Measurements from ENCODE around the gene FNBP1.

- TF ChIP-seq CTCF (IDR thresholded peaks at IDR 0.05; ENCODE audit: poor library complexity) = no peak
- no peak for TF ChIP-seq EZH2 (IDR thresholded peaks at IDR 0.05; ENCODE audit: borderline replicate concordance)
- no peak for TF ChIP-seq EZH2phosphoT487 (IDR thresholded peaks at IDR 0.05; ENCODE audit: low read depth, severe bottlenecking, unreplicated experiment)
These were observed 201.9 kb downstream of the FNBP1 start for GRCh38 chr9:129841071-129841470.

All from hepatocyte (in vitro differentiated cells).